ENCODE results near the gene PRSS8.
"Not testable (repeated sequence)": the region's sequence is repeated elsewhere in the genome, so short reads cannot be mapped to it uniquely, and the experiment has no call there.

Gene PRSS8

DNA sequence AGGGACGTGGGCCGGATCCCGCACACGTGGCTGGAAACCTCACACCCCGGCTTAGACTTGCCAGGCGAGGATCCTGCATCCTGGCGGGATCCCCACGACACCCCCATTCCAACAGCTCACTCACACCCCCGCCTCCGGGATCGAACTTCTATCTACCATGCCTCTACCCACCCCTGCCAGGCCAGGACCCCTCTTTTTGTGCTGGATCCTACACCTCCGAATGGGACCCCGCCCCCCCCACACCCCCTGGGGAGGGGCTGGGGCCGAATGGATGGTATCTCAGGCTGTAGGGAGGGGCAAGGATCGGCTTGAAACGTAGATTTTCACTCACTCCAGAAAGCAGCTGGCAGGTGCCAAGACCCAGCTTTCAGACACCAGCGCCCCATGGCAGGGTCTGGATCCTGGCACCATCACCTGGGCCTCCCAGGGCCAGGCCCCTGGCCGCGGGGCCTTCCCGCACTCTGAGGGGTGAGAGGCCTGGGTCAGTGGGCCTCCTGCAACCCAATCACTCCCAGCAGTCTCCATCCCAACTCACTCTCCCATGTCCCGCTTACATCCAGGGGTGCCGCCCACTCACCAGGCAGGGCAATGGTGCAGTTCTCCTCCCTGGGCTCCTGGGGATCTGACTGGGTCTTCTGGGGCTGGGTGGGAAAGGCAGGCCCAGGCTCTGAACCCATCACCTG is 7.6 kb upstream of the PRSS8 start:
- TF ChIP-seq, protein P1, sequence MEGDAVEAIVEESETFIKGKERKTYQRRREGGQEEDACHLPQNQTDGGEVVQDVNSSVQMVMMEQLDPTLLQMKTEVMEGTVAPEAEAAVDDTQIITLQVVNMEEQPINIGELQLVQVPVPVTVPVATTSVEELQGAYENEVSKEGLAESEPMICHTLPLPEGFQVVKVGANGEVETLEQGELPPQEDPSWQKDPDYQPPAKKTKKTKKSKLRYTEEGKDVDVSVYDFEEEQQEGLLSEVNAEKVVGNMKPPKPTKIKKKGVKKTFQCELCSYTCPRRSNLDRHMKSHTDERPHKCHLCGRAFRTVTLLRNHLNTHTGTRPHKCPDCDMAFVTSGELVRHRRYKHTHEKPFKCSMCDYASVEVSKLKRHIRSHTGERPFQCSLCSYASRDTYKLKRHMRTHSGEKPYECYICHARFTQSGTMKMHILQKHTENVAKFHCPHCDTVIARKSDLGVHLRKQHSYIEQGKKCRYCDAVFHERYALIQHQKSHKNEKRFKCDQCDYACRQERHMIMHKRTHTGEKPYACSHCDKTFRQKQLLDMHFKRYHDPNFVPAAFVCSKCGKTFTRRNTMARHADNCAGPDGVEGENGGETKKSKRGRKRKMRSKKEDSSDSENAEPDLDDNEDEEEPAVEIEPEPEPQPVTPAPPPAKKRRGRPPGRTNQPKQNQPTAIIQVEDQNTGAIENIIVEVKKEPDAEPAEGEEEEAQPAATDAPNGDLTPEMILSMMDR (IDR thresholded peaks at IDR 0.05; ENCODE audit: low read depth, low read length) = no peak
- peak overlapping the region; percentile 43; the same call in 1 of the 2 replicates for H3K4me3 ChIP-seq (ENCODE audit: low read depth, low read length)

DNA sequence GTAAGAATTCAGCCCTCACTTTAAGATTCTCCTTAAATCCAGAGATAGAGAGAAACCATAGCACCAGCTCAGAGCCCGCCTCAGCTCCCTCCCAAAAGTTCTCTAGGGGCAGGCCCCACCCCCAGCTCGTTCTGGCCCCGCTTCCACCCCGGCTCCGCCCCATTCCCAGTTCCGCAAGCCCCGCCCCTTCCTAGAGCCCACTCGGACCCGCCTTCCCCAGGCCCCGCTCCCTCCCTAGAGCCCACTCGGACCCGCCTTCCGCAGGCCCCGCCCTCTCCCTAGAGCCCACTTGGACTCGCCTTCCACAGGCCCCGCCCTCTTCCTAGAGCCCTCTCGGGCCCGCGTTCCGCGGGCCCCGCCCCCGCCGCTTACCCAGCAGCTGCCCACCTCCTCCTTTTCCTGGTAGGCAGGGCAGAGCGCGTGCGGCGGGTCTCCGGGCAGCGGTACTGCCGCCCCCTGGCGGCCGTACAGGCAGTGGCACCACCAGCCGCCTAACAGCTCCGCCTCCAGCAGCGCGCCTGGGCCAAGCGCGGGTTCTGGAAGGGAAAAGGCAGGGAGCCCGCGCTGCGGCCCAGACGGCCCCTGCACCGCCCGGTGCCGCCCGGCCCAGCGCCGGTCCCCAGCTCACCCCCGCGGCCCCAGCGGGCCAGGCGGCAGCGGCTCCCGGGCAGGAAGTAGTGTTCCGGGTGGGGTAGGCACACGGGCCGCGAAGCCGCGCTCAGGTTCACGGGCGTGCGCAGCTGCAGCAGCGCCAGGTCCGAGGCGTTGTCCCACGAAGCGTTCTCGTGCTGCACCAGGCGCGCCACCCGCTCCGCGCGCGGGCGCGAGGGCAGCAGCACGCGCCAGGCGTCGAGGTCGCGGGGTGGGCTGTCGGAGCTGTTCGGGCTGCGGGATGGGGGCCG is 6.8 kb upstream of the PRSS8 start:
- peak overlapping the region; percentile 50 for H3K4me3 ChIP-seq (ENCODE audit: low read depth, low read length)
- TF ChIP-seq, protein P1 (IDR thresholded peaks at IDR 0.05; ENCODE audit: low read depth, low read length) = peak; percentile 88

DNA sequence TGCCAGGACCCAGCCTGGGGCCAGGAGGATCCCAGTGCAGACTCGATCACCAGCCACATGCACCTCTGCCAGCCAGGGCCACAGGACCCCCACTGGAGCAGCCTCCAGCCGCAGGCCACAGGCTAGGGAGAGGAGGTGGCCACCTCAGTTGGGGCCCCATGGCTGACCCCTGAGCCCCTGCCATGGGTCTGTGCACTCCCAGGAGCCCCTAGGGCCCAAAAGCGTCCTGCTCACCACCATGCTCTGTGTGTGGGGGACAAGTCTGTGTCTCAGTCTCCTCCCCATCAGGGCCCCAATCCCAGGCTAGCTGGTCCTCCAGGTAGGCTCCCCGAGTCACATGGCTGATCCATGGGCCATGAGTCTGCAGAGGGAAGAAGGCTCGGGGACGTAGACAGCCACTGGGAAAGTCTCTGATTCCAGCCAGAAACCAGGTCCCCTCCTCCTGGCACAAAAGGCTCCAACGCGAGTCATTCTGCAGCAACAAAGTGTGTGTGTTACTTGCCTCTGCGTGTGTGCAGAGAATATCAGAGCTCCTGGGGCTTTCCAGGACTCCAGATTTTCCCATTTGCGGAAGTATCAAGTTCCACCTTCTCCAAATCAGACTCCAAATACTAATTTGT is 6.1 kb upstream of the PRSS8 start:
- peak overlapping the region; percentile 50 for H3K4me3 ChIP-seq (ENCODE audit: low read depth, low read length)
- TF ChIP-seq, protein P1 (IDR thresholded peaks at IDR 0.05; ENCODE audit: low read depth, low read length) = no peak

DNA sequence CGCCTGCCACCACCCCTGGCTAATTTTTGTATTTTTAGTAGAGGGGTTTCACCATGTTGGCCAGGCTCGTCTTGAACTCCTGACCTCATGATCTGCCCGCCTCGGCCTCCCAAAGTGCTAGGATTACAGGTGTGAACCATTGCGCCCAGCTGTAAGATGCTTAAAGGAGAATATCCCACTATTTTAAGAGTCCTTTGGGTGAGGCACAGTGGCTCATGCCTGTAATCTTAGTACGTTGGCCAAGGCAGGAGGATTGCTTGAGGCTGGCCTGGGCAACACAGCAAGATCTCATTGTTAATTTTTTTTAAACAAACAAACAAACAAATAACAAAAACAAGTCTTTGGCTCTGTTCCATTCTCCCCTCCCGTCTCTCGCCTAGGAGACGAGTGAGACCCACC is 5.5 kb upstream of the PRSS8 start:
- H3K4me3 ChIP-seq (ENCODE audit: low read depth, low read length) = peak overlapping the region; percentile 50

DNA sequence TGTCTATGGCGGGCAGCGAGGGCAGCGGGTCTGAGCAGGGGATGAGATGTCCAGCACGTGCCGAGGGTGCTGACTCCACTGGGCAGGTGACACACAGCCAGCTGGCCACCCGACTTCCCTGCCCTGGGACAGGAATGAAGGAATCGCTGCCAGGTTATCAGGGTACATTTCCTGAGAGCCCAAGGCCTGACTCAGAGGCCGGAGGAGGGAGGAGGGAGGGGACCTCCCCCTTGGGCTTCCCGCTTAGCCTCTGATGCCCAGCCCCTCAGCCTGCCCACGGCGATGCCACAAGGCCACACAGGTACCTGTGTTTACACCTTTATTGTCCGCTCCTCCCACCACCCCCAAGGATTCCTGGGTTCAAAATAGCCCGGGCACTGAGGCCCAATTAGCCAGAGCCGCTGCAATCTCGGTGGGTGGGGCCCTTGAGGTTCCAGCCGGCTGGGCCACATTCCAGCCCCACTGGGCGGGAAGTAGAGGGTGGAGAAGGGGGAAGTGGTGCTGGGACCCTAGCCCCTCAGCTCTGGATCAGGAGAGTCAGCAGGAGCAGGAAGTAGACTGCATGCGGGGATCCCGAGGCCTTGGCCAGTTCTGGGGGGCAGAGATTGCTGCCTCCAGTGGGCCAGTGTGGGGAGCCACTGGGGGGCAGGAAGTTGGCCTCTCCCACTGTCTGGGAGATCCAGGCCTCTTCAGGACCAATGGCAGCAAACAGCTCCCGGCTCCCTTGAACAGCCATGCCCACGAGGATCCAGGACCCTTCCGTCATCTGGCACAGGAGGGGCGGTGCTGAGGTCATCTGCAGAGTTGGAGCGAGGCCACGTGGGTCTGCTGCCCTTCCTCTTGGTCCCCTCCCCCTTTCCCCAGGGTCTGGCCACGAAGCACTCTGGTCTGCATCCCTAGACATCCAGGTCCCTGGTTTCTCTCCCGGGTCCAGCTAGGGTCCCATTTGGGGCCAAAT is 3.4 kb upstream of the PRSS8 start:
- no peak overlapping the region for H3K4me3 ChIP-seq (ENCODE audit: low read depth, low read length)
- TF ChIP-seq, protein P1 (IDR thresholded peaks at IDR 0.05; ENCODE audit: low read depth, low read length) = no peak

DNA sequence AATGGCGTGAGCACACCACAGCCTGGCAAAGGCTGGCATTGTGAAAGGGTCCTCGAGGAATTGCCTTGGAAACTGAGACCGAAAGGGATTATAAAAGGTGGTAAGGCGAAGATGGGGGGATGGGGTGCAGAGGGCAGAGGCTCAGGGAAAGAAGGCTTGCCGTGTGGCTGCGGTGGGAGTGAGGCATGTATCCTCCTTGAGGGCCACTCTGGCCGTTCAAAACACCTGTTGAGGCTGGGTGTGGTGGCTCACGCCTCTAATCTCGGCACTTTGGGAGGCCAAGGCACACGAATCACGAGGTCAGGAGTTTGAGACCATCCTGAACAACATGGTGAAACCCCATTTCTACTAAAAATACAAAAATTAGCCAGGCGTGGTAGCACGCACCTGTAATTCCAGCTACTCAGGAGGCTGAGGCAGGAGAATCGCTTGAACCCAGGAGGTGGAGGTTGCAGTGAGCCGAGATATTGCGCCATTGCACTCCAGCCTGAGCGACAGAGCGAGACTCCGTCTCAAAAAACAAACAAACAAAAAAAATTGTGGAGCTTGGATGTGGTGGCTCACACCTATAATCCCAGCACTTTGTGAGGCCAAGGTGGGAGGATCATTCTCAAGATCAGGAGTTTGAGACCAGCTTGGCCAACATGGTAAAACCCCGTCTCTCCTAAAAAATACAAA is 1.4 kb upstream of the PRSS8 start:
- H3K4me3 ChIP-seq (ENCODE audit: low read depth, low read length) = not testable (repeated sequence)

DNA sequence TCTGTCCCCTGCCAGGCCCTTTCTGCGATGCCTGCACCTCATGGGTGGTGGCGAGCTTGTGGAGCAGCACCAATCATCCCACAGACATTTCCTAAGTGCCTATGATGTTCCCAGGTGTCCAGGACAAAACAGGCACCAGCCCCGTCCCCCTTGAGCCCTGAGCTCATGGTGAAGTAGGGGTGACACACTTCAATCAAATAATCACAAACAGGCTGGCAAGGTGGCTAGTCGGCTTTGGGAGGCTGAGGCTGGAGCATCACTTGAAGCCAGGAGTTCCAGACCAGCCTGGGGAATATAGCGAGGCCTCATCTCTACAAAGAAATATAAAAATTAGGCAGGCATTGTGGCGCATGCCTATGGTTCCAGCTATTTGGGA is 748 bp upstream of the PRSS8 start:
- TF ChIP-seq, protein P1 (IDR thresholded peaks at IDR 0.05; ENCODE audit: low read depth, low read length) = no peak
- H3K4me3 ChIP-seq (ENCODE audit: low read depth, low read length) = no peak overlapping the region

Data from WI38 (cell line).